Fibroblast of mammary gland (primary cell): Measurements from ENCODE around the gene PDZD4.

Experiments used
- DNase-seq: peaks from one replicate; pipeline ENCODE4 v3.0.0-alpha.2; 2010; ENCODE audit warnings: low read depth
- H3K4me3 ChIP-seq: 2 replicates; pipeline ENCODE4 v1.5.1; 2011; ENCODE audit warnings: low read depth, mild to moderate bottlenecking, low read length, moderate library complexity; ENCODE audit not compliant: control insufficient read depth
- CTCF ChIP-seq: conservative IDR thresholded peaks from 2 replicates; pipeline ENCODE4 v1.5.1; 2011; ENCODE audit warnings: low read depth, low read length, inconsistent platforms; ENCODE audit not compliant: control insufficient read depth, insufficient read depth

Gene PDZD4

GRCh38 chrX:153875391-153876111, 45.2 kb upstream of the PDZD4 start:
- H3K4me3 ChIP-seq = no peak overlapping the region
- no peak for TF ChIP-seq CTCF
- DNase-seq = peak; percentile 3

GRCh38 chrX:153874366-153875125, 44.2 kb upstream of the PDZD4 start:
- no peak overlapping the region for H3K4me3 ChIP-seq
- DNase-seq = no peak
- TF ChIP-seq CTCF = no peak

GRCh38 chrX:153874085-153874365, 43.7 kb upstream of the PDZD4 start:
- no peak for DNase-seq
- no peak for TF ChIP-seq CTCF
- H3K4me3 ChIP-seq = no peak overlapping the region

- no peak for TF ChIP-seq CTCF
- no peak overlapping the region for H3K4me3 ChIP-seq
- DNase-seq = no peak
These were observed 43.1 kb upstream of the PDZD4 start for GRCh38 chrX:153873282-153874084.

- no peak overlapping the region for H3K4me3 ChIP-seq
- DNase-seq = no peak
- no peak for TF ChIP-seq CTCF
These were observed 41.9 kb upstream of the PDZD4 start for GRCh38 chrX:153871946-153872878.

- H3K4me3 ChIP-seq = no peak overlapping the region
- TF ChIP-seq CTCF = no peak
These were observed 41.1 kb upstream of the PDZD4 start for GRCh38 chrX:153871451-153871850.

More at GRCh38 chrX:153871451-153871850, 41.1 kb upstream of the PDZD4 start:
- DNase-seq = no peak
